ENCODE measurements around the gene XCR1. TPM values are rescaled to one million over a fixed set of nuclear protein-coding genes. Genes with fewer than 3 reads are reported as not detected.

Gene XCR1
- total and polyA plus RNA-seq, 2 of the 8 experiments (the other 6 are each of a cell fraction or from before 2014, with no cell fraction given) = 0.53 TPM; not detected in 1

DNA sequence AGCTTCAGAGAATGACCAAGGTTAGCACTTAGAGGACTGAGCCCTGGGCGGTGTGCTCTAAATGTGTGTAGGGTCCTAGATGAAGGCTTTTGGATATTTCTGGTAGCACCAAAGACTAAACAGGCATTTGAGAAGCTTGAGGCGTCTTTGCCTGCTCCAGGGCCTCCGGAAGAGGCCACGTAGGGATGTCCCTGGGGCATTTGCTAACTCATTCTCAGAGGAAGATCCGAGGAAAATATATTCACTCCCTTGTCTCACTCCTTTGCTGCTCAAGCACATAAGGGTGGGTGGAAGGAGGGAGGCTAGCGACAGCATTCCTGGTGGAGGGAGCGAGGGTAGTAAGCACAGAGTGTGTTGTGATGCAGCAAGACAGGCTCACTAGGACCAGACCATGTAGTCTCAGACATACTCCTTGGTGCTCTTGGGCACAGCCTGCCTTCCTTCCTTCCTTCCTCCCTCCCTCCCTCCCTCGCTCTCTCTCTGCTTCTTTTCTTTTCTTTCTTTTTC lies 38.5 kb upstream of the XCR1 start (continued):
- TF ChIP-seq, protein P1, sequence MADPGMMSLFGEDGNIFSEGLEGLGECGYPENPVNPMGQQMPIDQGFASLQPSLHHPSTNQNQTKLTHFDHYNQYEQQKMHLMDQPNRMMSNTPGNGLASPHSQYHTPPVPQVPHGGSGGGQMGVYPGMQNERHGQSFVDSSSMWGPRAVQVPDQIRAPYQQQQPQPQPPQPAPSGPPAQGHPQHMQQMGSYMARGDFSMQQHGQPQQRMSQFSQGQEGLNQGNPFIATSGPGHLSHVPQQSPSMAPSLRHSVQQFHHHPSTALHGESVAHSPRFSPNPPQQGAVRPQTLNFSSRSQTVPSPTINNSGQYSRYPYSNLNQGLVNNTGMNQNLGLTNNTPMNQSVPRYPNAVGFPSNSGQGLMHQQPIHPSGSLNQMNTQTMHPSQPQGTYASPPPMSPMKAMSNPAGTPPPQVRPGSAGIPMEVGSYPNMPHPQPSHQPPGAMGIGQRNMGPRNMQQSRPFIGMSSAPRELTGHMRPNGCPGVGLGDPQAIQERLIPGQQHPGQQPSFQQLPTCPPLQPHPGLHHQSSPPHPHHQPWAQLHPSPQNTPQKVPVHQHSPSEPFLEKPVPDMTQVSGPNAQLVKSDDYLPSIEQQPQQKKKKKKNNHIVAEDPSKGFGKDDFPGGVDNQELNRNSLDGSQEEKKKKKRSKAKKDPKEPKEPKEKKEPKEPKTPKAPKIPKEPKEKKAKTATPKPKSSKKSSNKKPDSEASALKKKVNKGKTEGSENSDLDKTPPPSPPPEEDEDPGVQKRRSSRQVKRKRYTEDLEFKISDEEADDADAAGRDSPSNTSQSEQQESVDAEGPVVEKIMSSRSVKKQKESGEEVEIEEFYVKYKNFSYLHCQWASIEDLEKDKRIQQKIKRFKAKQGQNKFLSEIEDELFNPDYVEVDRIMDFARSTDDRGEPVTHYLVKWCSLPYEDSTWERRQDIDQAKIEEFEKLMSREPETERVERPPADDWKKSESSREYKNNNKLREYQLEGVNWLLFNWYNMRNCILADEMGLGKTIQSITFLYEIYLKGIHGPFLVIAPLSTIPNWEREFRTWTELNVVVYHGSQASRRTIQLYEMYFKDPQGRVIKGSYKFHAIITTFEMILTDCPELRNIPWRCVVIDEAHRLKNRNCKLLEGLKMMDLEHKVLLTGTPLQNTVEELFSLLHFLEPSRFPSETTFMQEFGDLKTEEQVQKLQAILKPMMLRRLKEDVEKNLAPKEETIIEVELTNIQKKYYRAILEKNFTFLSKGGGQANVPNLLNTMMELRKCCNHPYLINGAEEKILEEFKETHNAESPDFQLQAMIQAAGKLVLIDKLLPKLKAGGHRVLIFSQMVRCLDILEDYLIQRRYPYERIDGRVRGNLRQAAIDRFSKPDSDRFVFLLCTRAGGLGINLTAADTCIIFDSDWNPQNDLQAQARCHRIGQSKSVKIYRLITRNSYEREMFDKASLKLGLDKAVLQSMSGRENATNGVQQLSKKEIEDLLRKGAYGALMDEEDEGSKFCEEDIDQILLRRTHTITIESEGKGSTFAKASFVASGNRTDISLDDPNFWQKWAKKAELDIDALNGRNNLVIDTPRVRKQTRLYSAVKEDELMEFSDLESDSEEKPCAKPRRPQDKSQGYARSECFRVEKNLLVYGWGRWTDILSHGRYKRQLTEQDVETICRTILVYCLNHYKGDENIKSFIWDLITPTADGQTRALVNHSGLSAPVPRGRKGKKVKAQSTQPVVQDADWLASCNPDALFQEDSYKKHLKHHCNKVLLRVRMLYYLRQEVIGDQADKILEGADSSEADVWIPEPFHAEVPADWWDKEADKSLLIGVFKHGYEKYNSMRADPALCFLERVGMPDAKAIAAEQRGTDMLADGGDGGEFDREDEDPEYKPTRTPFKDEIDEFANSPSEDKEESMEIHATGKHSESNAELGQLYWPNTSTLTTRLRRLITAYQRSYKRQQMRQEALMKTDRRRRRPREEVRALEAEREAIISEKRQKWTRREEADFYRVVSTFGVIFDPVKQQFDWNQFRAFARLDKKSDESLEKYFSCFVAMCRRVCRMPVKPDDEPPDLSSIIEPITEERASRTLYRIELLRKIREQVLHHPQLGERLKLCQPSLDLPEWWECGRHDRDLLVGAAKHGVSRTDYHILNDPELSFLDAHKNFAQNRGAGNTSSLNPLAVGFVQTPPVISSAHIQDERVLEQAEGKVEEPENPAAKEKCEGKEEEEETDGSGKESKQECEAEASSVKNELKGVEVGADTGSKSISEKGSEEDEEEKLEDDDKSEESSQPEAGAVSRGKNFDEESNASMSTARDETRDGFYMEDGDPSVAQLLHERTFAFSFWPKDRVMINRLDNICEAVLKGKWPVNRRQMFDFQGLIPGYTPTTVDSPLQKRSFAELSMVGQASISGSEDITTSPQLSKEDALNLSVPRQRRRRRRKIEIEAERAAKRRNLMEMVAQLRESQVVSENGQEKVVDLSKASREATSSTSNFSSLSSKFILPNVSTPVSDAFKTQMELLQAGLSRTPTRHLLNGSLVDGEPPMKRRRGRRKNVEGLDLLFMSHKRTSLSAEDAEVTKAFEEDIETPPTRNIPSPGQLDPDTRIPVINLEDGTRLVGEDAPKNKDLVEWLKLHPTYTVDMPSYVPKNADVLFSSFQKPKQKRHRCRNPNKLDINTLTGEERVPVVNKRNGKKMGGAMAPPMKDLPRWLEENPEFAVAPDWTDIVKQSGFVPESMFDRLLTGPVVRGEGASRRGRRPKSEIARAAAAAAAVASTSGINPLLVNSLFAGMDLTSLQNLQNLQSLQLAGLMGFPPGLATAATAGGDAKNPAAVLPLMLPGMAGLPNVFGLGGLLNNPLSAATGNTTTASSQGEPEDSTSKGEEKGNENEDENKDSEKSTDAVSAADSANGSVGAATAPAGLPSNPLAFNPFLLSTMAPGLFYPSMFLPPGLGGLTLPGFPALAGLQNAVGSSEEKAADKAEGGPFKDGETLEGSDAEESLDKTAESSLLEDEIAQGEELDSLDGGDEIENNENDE (IDR thresholded peaks at IDR 0.05; ENCODE audit: insufficient replicate concordance, low read length) = no peak
- TF ChIP-seq POLR2A (IDR thresholded peaks at IDR 0.05; ENCODE audit: control extremely low read depth in 1 of 2, low read depth in 2 of 2, low read length in 2 of 2) = no peak

Measured in H1 (cell line).